Kidney epithelial cell (primary cell): ENCODE results near the gene PRDM11. TPM values are rescaled to one million over a fixed set of nuclear protein-coding genes. Genes with fewer than 3 reads are reported as not detected.

Experiments
- DNase-seq: peaks from one replicate; pipeline ENCODE4 v3.0.0-alpha.2; 2010; ENCODE audit warnings: low read depth
- H3K27me3 ChIP-seq: 2 replicates; pipeline ENCODE4 v1.6.0; 2011; ENCODE audit warnings: low read length; ENCODE audit not compliant: control insufficient read depth, insufficient read depth
- H3K36me3 ChIP-seq: 2 replicates; pipeline ENCODE4 v1.5.1; 2011; ENCODE audit warnings: low read length; ENCODE audit not compliant: control insufficient read depth, insufficient read depth
- H3K4me3 ChIP-seq: 2 replicates; pipeline ENCODE4 v1.5.1; 2011; ENCODE audit warnings: low read depth, mild to moderate bottlenecking, control low read depth, low read length
- CTCF ChIP-seq: IDR thresholded peaks from 2 replicates; pipeline ENCODE4 v1.5.1; 2011; ENCODE audit warnings: mild to moderate bottlenecking, moderate library complexity, low read length, control low read depth, inconsistent platforms; ENCODE audit not compliant: insufficient read depth, poor library complexity, severe bottlenecking
- total RNA-seq: library from RNA; depleted of rRNA; stranded (reverse); fragments of >200 nt; gene quantifications from 2 replicates; pipeline ENCODE4 v1.2.3, GENCODE V29; 2015

The PRDM11 gene
- total RNA-seq, 1 donor from 2014 or later = 6.6 TPM

GRCh38 chr11:45209000-45209879 lies 62.8 kb downstream of the PRDM11 start:
- no peak for DNase-seq
- H3K27me3 ChIP-seq = no peaks in the 10 kb centered on the region
- H3K4me3 ChIP-seq = no peak overlapping the region
- no peak for TF ChIP-seq CTCF
- no peaks in the 10 kb centered on the region for H3K36me3 ChIP-seq

DNA sequence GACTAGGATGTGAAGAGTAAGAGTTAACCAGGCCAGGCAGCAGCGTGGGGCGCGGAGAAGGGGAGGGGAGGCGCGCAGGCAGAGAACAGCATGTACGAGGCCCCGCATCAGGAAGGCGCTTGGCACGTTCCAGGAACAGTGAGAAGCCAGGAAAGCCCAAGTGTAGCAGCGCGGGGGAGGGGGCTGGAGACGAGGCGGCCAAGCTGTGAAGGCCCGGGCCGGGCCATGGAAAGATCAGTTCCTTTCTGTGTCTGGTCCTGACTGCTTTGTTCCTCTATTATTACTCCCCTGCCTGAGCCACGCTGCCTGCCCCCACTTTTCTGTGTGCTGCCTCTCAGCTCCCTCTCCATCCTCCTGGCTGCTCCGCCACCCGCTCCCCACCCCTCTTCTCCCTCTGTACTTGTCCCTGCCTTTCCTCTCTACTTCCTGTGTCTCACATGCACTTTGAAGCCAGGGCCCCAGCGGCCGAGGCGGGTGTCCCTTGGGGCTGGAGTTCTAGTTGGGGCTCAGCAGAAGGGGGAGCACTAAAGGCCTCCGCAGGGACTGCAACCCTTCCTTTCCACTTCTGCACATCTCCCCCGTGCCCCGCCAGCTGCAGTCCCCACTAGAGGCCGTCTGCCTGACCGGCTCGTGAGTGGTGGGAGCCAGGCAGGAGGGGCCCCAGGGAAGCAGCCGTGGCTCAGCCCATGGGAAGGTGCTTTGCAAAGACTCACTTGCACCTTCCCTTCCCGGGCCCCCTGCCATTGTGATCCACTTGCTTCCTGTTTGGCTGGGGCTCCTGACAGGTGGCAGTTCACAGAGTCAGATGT lies 63.7 kb downstream of the PRDM11 start:
- Histone ChIP-seq H3K4me3 (no peak overlapping the region), H3K27me3 (no peaks in the 10 kb centered on the region), H3K36me3 (no peaks in the 10 kb centered on the region)
- TF ChIP-seq CTCF = no peak
- DNase-seq = no peak

GRCh38 chr11:45210846-45211245 lies 64.4 kb downstream of the PRDM11 start:
- Histone ChIP-seq H3K27me3 (no peaks in the 10 kb centered on the region), H3K36me3 (no peaks in the 10 kb centered on the region), H3K4me3 (no peak overlapping the region)
- no peak for DNase-seq
- no peak for TF ChIP-seq CTCF

DNA sequence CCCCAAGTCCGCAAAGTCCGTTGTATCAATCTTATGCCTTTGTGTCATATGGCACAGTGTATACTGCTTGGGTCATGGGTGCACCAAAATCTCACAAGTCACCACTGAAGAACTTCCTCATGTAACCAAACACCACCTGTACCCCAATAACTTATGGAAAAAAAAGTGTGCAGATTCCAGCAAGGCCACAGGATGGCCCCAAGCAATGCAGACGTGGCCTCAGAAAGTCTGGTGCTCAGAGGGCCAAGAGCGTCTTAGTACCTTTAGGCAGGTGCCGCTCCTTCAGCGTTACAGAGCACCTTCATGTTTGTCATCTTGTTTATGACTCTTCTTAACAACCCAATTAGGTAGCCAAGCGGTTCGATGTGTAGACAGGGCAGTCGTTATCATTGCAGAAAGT lies 65.3 kb downstream of the PRDM11 start:
- Histone ChIP-seq H3K36me3 (no peaks in the 10 kb centered on the region), H3K27me3 (no peaks in the 10 kb centered on the region), H3K4me3 (no peak overlapping the region)
- no peak for TF ChIP-seq CTCF
- no peak for DNase-seq

- no peak for DNase-seq
- Histone ChIP-seq H3K36me3 (no peaks in the 10 kb centered on the region), H3K4me3 (no peak overlapping the region), H3K27me3 (no peaks in the 10 kb centered on the region)
- no peak for TF ChIP-seq CTCF
Observed at GRCh38 chr11:45212566-45213315, 66.3 kb downstream of the PRDM11 start.
